K562 (cell line): Measurements from ENCODE around the gene MPIG6B. TPM values are rescaled to one million over a fixed set of nuclear protein-coding genes. Genes with fewer than 3 reads are reported as not detected.

Experiments
- CBX1 ChIP-seq: sonication (generic); IDR thresholded peaks from 2 replicates; pipeline ENCODE4 v1.6.1; 2016; ENCODE audit warnings: antibody characterized with exemption, low read depth, mild to moderate bottlenecking
- CEBPG ChIP-seq, 3 experiments: fragments of 200-800 bp in 1 of 3; sonication (Bioruptor generic) in 1 of 3; sonication (generic) in 1 of 3; formaldehyde crosslinking in 1 of 3; IDR thresholded peaks in 2 of 3; conservative IDR thresholded peaks in 1 of 3; 2 replicates each; pipeline versions ENCODE4 v1.6.1 to v1.8.0; 2016 to 2022; ENCODE audit warnings: missing compliant biosample characterization in 2 of 3, missing genetic modification characterization in 2 of 3, mild to moderate bottlenecking in 1 of 3, missing genetic modification reagents in 1 of 3
- CREM ChIP-seq: IDR thresholded peaks from 2 replicates; pipeline ENCODE4 v1.6.1; 2014; ENCODE audit warnings: antibody characterized with exemption, low read depth
- DIDO1 ChIP-seq: fragments of 450-650 bp; IDR thresholded peaks from 2 replicates; pipeline ENCODE4 v1.6.1; 2016; ENCODE audit warnings: low read depth, missing biosample characterization, missing genetic modification characterization
- E2F3 ChIP-seq: fragments of 250-450 bp; sonication (Bioruptor Pico); IDR thresholded peaks from 2 replicates; pipeline ENCODE4 v1.4.0; 2020; ENCODE audit warnings: mild to moderate bottlenecking
- FOS ChIP-seq: IDR thresholded peaks from 3 replicates; pipeline ENCODE4 v1.6.1; 2011; ENCODE audit not compliant: insufficient read length; ENCODE audit errors: extremely low read depth
- HDAC3 ChIP-seq: fragments of 450-650 bp; IDR thresholded peaks from 2 replicates; pipeline ENCODE4 v1.6.1; 2018; ENCODE audit warnings: borderline replicate concordance, mild to moderate bottlenecking, moderate library complexity; ENCODE audit not compliant: partially characterized antibody
- ILF3 ChIP-seq: fragments of 450-650 bp; IDR thresholded peaks from 2 replicates; pipeline ENCODE4 v1.6.1; 2018; ENCODE audit warnings: antibody characterized with exemption, mild to moderate bottlenecking, moderate library complexity, borderline replicate concordance
- PHTF2 ChIP-seq: fragments of 250-450 bp; sonication (Bioruptor Pico); IDR thresholded peaks from 2 replicates; pipeline ENCODE4 v1.5.0; 2021; ENCODE audit warnings: mild to moderate bottlenecking
- SIN3A ChIP-seq, 2 experiments: fragments of 150-350 bp in 1 of 2; IDR thresholded peaks; 2 replicates each; pipeline ENCODE4 v1.6.1; 2011 to 2016; ENCODE audit warnings: borderline replicate concordance in 2 of 2, low read depth in 2 of 2, low read length in 2 of 2, mild to moderate bottlenecking in 2 of 2, moderate library complexity in 2 of 2; ENCODE audit not compliant: control insufficient read depth in 1 of 2
- TCF7L2 ChIP-seq: fragments of 150-350 bp; IDR thresholded peaks from 2 replicates; pipeline ENCODE4 v1.6.1; 2016; ENCODE audit warnings: low read depth, mild to moderate bottlenecking, low read length, moderate library complexity
- TOE1 ChIP-seq, 2 experiments: fragments of 450-650 bp in 1 of 2; sonication (generic) in 1 of 2; formaldehyde crosslinking in 1 of 2; IDR thresholded peaks; 2 replicates each; pipeline versions ENCODE4 v1.7.1 to v1.8.0; 2016 to 2022; ENCODE audit warnings: borderline replicate concordance in 2 of 2, mild to moderate bottlenecking in 2 of 2, antibody characterized with exemption in 1 of 2, inconsistent platforms in 1 of 2, low read depth in 1 of 2, missing genetic modification reagents in 1 of 2, moderate library complexity in 1 of 2
- ZNF146 ChIP-seq: IDR thresholded peaks from one replicate; pipeline ENCODE4 v1.6.1; 2018; ENCODE audit warnings: missing compliant biosample characterization; ENCODE audit not compliant: unreplicated experiment
- ZNF239 ChIP-seq: fragments of 250-450 bp; sonication (Bioruptor Pico); IDR thresholded peaks from 2 replicates; pipeline ENCODE4 v1.4.0; 2020; ENCODE audit warnings: mild to moderate bottlenecking
- ZNF551 ChIP-seq: fragments of 250-450 bp; sonication (Bioruptor Pico); IDR thresholded peaks from 2 replicates; pipeline ENCODE4 v1.5.0; 2021; ENCODE audit warnings: mild to moderate bottlenecking, moderate library complexity
- ZNF77 ChIP-seq: fragments of 250-450 bp; sonication (Bioruptor Pico); IDR thresholded peaks from 2 replicates; pipeline ENCODE4 v1.5.0; 2020
- polyA plus RNA-seq, 8 experiments: library from polyadenylated mRNA; depleted of rRNA in 4 of 8; stranded (reverse) in 5 of 8; unstranded in 3 of 8; fragments of >200 nt; fragmentation: Nextera tagmentation in 2 of 8; fragmentation: Illumina TruSeq in 1 of 8; extraction: Ambion mirVana in 2 of 8; extraction: Trizol in 1 of 8; gene quantifications; 2 replicates each; pipeline versions ENCODE4 v1.2.1 to v1.2.3, GENCODE V29; 2011 to 2014; ENCODE audit warnings: inconsistent platforms in 1 of 8, missing spikeins in 1 of 8
- total RNA-seq, 7 experiments: library from RNA; depleted of rRNA in 6 of 7; stranded (reverse); fragments of >200 nt in 6 of 7; fragmentation: Illumina TruSeq in 2 of 7; extraction: Trizol in 2 of 7; gene quantifications; 2 replicates each; pipeline versions ENCODE4 v1.2.1 to v1.2.3, GENCODE V29; 2011 to 2021; ENCODE audit warnings: low replicate concordance in 1 of 7
- TF ChIP-seq, protein P1 (sequence below): sonication (generic); formaldehyde crosslinking; IDR thresholded peaks from 2 replicates; pipeline ENCODE4 v1.8.1; 2022; ENCODE audit warnings: missing genetic modification reagents
- TF ChIP-seq, protein P2 (sequence below): fragments of 450-650 bp; formaldehyde crosslinking; IDR thresholded peaks from 2 replicates; pipeline ENCODE4 v1.4.0; 2020; ENCODE audit warnings: mild to moderate bottlenecking, moderate library complexity
- TF ChIP-seq, protein P3 (sequence below): sonication (generic); formaldehyde crosslinking; IDR thresholded peaks from 2 replicates; pipeline ENCODE4 v1.8.0; 2022; ENCODE audit warnings: missing genetic modification reagents, mild to moderate bottlenecking, moderate library complexity, borderline replicate concordance

MPIG6B gene
- total and polyA plus RNA-seq, 9 of the 15 experiments (the other 6 are each of a cell fraction or from before 2014, with no cell fraction given): 0.11 to 1.2 (median 0.28) TPM; not detected in 1

DNA sequence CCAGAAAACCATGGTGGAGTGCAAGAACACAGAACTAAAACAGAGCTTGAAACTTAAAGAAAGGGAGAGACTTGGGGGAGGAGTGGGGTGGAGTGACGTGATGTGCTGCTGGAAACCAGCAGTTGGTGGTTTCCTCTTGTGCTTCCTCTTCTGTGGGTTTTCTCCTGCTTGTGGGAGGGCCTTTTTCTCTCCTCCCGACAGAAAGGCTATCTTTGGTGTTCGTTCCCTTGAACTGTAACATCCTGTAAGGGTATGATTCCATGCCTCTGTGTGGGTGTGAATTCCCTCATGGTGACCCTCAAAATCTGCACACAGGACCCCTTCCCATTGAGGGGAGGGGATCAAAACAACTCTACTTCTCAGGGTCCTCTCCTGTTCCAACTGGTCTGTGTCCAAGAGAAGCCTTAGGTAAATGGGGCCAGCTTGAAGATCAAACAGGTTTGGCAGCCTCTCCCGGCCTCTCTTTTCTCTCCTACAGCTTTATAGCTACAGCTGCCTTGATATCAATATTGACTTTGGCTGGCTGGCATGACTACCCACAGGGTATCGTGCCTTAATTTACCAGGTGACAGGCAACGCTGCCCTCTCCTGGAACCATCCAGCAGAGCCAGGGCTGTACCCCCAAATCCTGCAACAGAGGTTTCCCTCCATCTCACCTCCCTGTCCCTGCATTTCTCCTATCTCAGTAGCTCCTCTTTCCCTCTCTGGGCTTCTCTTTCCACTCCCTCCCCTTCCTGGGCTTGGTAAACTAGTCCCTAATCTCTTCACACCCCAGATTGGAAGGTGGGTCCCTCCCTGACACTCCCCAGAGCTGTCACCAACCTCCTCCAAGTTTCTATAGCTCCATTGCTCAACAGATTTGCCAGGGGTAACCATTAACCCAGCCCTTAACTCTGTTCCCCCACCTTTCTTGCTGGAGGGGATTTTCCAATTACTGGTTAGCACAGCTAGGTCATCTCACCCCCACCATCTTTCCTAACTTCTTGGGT lies 15.1 kb downstream of the MPIG6B start (continued):
- TF ChIP-seq HDAC3: no peak
- TF ChIP-seq CEBPG (CRISPR knock-in tag; IDR thresholded peaks at IDR 0.05): peak; percentile 50
- TF ChIP-seq CEBPG (tag; conservative IDR thresholded peaks at IDR 0.05 in 1 of 2, IDR thresholded peaks at IDR 0.05 in 1 of 2): peak in 1 of 2 experiments; percentile 55; a peak in 2 of 4 replicates
- TF ChIP-seq E2F3: 0 out of 2 replicates have a peak, but pooled peaks have one; percentile 18
- no peak for TF ChIP-seq FOS
- TF ChIP-seq, protein P1, sequence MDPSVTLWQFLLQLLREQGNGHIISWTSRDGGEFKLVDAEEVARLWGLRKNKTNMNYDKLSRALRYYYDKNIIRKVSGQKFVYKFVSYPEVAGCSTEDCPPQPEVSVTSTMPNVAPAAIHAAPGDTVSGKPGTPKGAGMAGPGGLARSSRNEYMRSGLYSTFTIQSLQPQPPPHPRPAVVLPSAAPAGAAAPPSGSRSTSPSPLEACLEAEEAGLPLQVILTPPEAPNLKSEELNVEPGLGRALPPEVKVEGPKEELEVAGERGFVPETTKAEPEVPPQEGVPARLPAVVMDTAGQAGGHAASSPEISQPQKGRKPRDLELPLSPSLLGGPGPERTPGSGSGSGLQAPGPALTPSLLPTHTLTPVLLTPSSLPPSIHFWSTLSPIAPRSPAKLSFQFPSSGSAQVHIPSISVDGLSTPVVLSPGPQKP (CRISPR knock-in tag): no peak
- TF ChIP-seq CBX1: no peak
- no peak for TF ChIP-seq ZNF146 (CRISPR knock-in tag)
- TF ChIP-seq, protein P2, sequence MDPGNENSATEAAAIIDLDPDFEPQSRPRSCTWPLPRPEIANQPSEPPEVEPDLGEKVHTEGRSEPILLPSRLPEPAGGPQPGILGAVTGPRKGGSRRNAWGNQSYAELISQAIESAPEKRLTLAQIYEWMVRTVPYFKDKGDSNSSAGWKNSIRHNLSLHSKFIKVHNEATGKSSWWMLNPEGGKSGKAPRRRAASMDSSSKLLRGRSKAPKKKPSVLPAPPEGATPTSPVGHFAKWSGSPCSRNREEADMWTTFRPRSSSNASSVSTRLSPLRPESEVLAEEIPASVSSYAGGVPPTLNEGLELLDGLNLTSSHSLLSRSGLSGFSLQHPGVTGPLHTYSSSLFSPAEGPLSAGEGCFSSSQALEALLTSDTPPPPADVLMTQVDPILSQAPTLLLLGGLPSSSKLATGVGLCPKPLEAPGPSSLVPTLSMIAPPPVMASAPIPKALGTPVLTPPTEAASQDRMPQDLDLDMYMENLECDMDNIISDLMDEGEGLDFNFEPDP: peak; percentile 82
- TF ChIP-seq SIN3A (IDR thresholded peaks at IDR 0.05; ENCODE audit: borderline replicate concordance in 2 of 2, control insufficient read depth in 1 of 2, low read depth in 2 of 2, low read length in 2 of 2): peak in 1 of 2 experiments; percentile 86; a peak in 1 of 4 replicates
- TF ChIP-seq ZNF77 (CRISPR knock-in tag): no peak
- TF ChIP-seq CREM: no peak
- no peak; the same call in 1 of the 2 replicates for TF ChIP-seq DIDO1 (tag)
- no peak for TF ChIP-seq ZNF551 (CRISPR knock-in tag)
- TF ChIP-seq, protein P3, sequence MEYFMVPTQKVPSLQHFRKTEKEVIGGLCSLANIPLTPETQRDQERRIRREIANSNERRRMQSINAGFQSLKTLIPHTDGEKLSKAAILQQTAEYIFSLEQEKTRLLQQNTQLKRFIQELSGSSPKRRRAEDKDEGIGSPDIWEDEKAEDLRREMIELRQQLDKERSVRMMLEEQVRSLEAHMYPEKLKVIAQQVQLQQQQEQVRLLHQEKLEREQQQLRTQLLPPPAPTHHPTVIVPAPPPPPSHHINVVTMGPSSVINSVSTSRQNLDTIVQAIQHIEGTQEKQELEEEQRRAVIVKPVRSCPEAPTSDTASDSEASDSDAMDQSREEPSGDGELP (CRISPR knock-in tag): no peak
- TF ChIP-seq TOE1 (IDR thresholded peaks at IDR 0.05; ENCODE audit: borderline replicate concordance): no peak
- no peak for TF ChIP-seq TOE1 (CRISPR knock-in tag; IDR thresholded peaks at IDR 0.05; ENCODE audit: borderline replicate concordance, low read depth)
- no peak for TF ChIP-seq ILF3
- TF ChIP-seq PHTF2: no peak
- peak; percentile 63 for TF ChIP-seq ZNF239 (CRISPR knock-in tag)
- TF ChIP-seq TCF7L2: no peak
